Tibial nerve (tissue), 4 donors: Measurements from ENCODE around the gene SEC22C. TPM values are rescaled to one million over a fixed set of nuclear protein-coding genes. Genes with fewer than 3 reads are reported as not detected.

ENCODE experiments used
- DNase-seq, 2 donors: peaks; one replicate each; pipeline ENCODE4 v3.0.0-alpha.2; 2019; ENCODE audit warnings: low spot score in 2 of 2
- H3K27ac ChIP-seq, 4 donors: fragments of 200-600 bp; sonication (generic) in 3 of 4; one replicate each; pipeline ENCODE4 v1.5.1; 2017 to 2019; ENCODE audit warnings: mild to moderate bottlenecking in 1 of 4
- H3K27me3 ChIP-seq, 2 donors: fragments of 200-600 bp; sonication (generic) in 1 of 2; one replicate each; pipeline versions ENCODE4 v1.5.1 to v1.6.0; 2017 to 2019
- H3K36me3 ChIP-seq, 3 donors: fragments of 200-600 bp; sonication (generic); one replicate each; pipeline ENCODE4 v1.5.1; 2018 to 2019
- H3K4me1 ChIP-seq, 4 donors: fragments of 200-600 bp; sonication (generic) in 3 of 4; one replicate each; pipeline ENCODE4 v1.5.1; 2017 to 2019
- H3K4me3 ChIP-seq, 4 donors: fragments of 200-600 bp; sonication (generic) in 3 of 4; one replicate each; pipeline ENCODE4 v1.5.1; 2017 to 2019; ENCODE audit warnings: mild to moderate bottlenecking in 1 of 4, moderate library complexity in 1 of 4
- H3K9me3 ChIP-seq, 4 donors: fragments of 200-600 bp; sonication (generic) in 3 of 4; one replicate each; pipeline ENCODE4 v1.5.1; 2017 to 2019
- CTCF ChIP-seq, 5 experiments: fragments of 200-600 bp in 3 of 5; fragments of 450-650 bp in 2 of 5; sonication (generic) in 3 of 5; IDR thresholded peaks; one replicate each; pipeline ENCODE4 v1.5.1; 2016 to 2019; ENCODE audit warnings: antibody characterized with exemption in 5 of 5, mild to moderate bottlenecking in 3 of 5, moderate library complexity in 2 of 5
- EP300 ChIP-seq, 2 donors: sonication (generic); formaldehyde crosslinking; IDR thresholded peaks; one replicate each; pipeline ENCODE4 v1.6.1; 2017; ENCODE audit warnings: antibody characterized with exemption in 2 of 2, mild to moderate bottlenecking in 1 of 2
- POLR2A ChIP-seq, 2 donors: fragments of 450-650 bp; IDR thresholded peaks; one replicate each; pipeline ENCODE4 v1.6.1; 2017; ENCODE audit warnings: antibody characterized with exemption in 2 of 2, mild to moderate bottlenecking in 2 of 2, moderate library complexity in 2 of 2
- WGBS, 2 donors: methylation state at CpG; one replicate each; pipeline ENCODE4 v1.1.5; 2018; 5-methylcytosine and 5-hydroxymethylcytosine counted together
- total RNA-seq, 4 donors: library from RNA; depleted of rRNA; stranded (reverse); fragments of >200 nt; gene quantifications; one replicate each; pipeline ENCODE4 v1.1.0, GENCODE V29; 2016

The SEC22C gene
- total RNA-seq, 4 donors from 2014 or later = 74.1 to 95.3 (median 86.1) TPM

GRCh38 chr3:42501681-42502428 lies 79.9 kb downstream of the SEC22C start:
- TF ChIP-seq CTCF (IDR thresholded peaks at IDR 0.05) = peak in 4 of 5 experiments; percentile 29 to 59 (median 47)
- no peak for TF ChIP-seq EP300 (IDR thresholded peaks at IDR 0.05)
- no peak for DNase-seq
- peak overlapping the region; percentile 28 to 60 (median 40) for H3K4me3 ChIP-seq
- no peaks in the 10 kb centered on the region for H3K9me3 ChIP-seq
- peaks cover 0 to 23% (median 12%) of the 10 kb centered on the region in 4 donors for H3K4me1 ChIP-seq
- H3K27me3 ChIP-seq = peaks cover 0 to 40% of the 10 kb centered on the region in 2 donors
- no peaks in the 10 kb centered on the region for H3K36me3 ChIP-seq
- H3K27ac ChIP-seq = peak overlapping the region in 1 of 4 donors; percentile 21
- WGBS, 2 donors = 1 to 2% methylated on average over 27 to 45 of the region's 46 CpGs

- Histone ChIP-seq H3K36me3 (no peaks in the 10 kb centered on the region), H3K27me3 (peaks cover 0 to 40% of the 10 kb centered on the region in 2 donors), H3K9me3 (no peaks in the 10 kb centered on the region), H3K4me1 (peaks cover 0 to 23% (median 12%) of the 10 kb centered on the region in 4 donors), H3K4me3 (peak overlapping the region; percentile 28 to 60 (median 40)), H3K27ac (no peak overlapping the region)
- no peak for DNase-seq
- no peak for TF ChIP-seq EP300 (IDR thresholded peaks at IDR 0.05)
- TF ChIP-seq CTCF (IDR thresholded peaks at IDR 0.05) = no peak
- no peak for TF ChIP-seq POLR2A (IDR thresholded peaks at IDR 0.05)
- WGBS, 2 donors = 6 to 7% methylated on average over 26 to 27 of the region's 27 CpGs
Measured at GRCh38 chr3:42501321-42501680, 80.5 kb downstream of the SEC22C start.

GRCh38 chr3:42500909-42501308 lies 80.9 kb downstream of the SEC22C start:
- Histone ChIP-seq H3K4me3 (peak overlapping the region in 1 of 4 donors; percentile 48), H3K27ac (no peak overlapping the region), H3K4me1 (peaks cover 0 to 23% (median 12%) of the 10 kb centered on the region in 4 donors), H3K27me3 (peaks cover 0 to 40% of the 10 kb centered on the region in 2 donors), H3K36me3 (no peaks in the 10 kb centered on the region), H3K9me3 (no peaks in the 10 kb centered on the region)
- 26 to 33% methylated on average over 4 of the region's 4 CpGs for WGBS, 2 donors
- TF ChIP-seq CTCF (IDR thresholded peaks at IDR 0.05) (no peak), EP300 (IDR thresholded peaks at IDR 0.05) (no peak), POLR2A (IDR thresholded peaks at IDR 0.05) (no peak)
- no peak for DNase-seq

GRCh38 chr3:42500091-42500490 lies 81.7 kb downstream of the SEC22C start:
- TF ChIP-seq EP300 (IDR thresholded peaks at IDR 0.05) (no peak), POLR2A (IDR thresholded peaks at IDR 0.05) (no peak), CTCF (IDR thresholded peaks at IDR 0.05) (no peak)
- DNase-seq = no peak
- H3K4me3 ChIP-seq = no peak overlapping the region
- H3K36me3 ChIP-seq = no peaks in the 10 kb centered on the region
- 52 to 73% methylated on average over 2 of the region's 2 CpGs for WGBS, 2 donors
- H3K27ac ChIP-seq = no peak overlapping the region
- H3K27me3 ChIP-seq = peaks cover 0 to 40% of the 10 kb centered on the region in 2 donors
- peaks cover 0 to 23% (median 12%) of the 10 kb centered on the region in 4 donors for H3K4me1 ChIP-seq
- no peaks in the 10 kb centered on the region for H3K9me3 ChIP-seq

- no peaks in the 10 kb centered on the region for H3K36me3 ChIP-seq
- H3K27ac ChIP-seq = no peak overlapping the region
- H3K4me3 ChIP-seq = no peak overlapping the region
- H3K27me3 ChIP-seq = peaks cover 0 to 40% of the 10 kb centered on the region in 2 donors
- H3K4me1 ChIP-seq = peaks cover 0 to 23% (median 12%) of the 10 kb centered on the region in 4 donors
- H3K9me3 ChIP-seq = no peaks in the 10 kb centered on the region
- WGBS, 2 donors = 77 to 100% methylated on average over 3 of the region's 3 CpGs
- TF ChIP-seq EP300 (IDR thresholded peaks at IDR 0.05) (no peak), CTCF (IDR thresholded peaks at IDR 0.05) (no peak), POLR2A (IDR thresholded peaks at IDR 0.05) (no peak)
- no peak for DNase-seq
Measured at GRCh38 chr3:42499478-42499871, 82.3 kb downstream of the SEC22C start.
